Calu3 (cell line): Measurements from ENCODE around the gene RNLS. TPM values are rescaled to one million over a fixed set of nuclear protein-coding genes. Genes with fewer than 3 reads are reported as not detected.
"Not testable (repeated sequence)": the region's sequence is repeated elsewhere in the genome, so short reads cannot be mapped to it uniquely, and the experiment has no call there.

Source experiments
- BruUV-seq: library from RNA; stranded (reverse); fragments of 400-500 nt; replicated peaks from 2 replicates; lab custom pipeline; 2021; lab: Mats Ljungman, UMichigan
- CTCF ChIA-PET: fragments of 300-600 bp; sonication (Branson Sonifier 250); formaldehyde crosslinking; loops from one replicate; lab custom pipeline; 2022; ENCODE audit warnings: antibody characterized with exemption; lab: Charles Lee
- DNase-seq: peaks from one replicate; pipeline ENCODE4 v3.0.0; 2022
- H3K27ac Mint-ChIP-seq: one replicate; pipeline ENCODE4 v1.8.0; 2022; ENCODE audit warnings: mixed read lengths; ENCODE audit not compliant: unreplicated experiment
- H3K27me3 Mint-ChIP-seq: one replicate; pipeline ENCODE4 v1.8.0; 2022; ENCODE audit warnings: mixed read lengths; ENCODE audit not compliant: unreplicated experiment
- H3K36me3 Mint-ChIP-seq: one replicate; pipeline ENCODE4 v1.8.0; 2022; ENCODE audit warnings: mild to moderate bottlenecking, moderate library complexity, mixed read lengths; ENCODE audit not compliant: insufficient read depth, unreplicated experiment
- H3K4me1 Mint-ChIP-seq: one replicate; pipeline ENCODE4 v1.8.0; 2022; ENCODE audit warnings: mild to moderate bottlenecking, low read depth, mixed read lengths; ENCODE audit not compliant: unreplicated experiment
- H3K4me3 Mint-ChIP-seq: one replicate; pipeline ENCODE4 v1.8.0; 2022; ENCODE audit warnings: mild to moderate bottlenecking, low read depth, moderate library complexity, mixed read lengths; ENCODE audit not compliant: unreplicated experiment
- H3K9me3 Mint-ChIP-seq: one replicate; pipeline ENCODE4 v1.8.0; 2022; ENCODE audit warnings: low read depth, mixed read lengths; ENCODE audit not compliant: unreplicated experiment
- intact Hi-C: fragments of 100-400 bp; cut with micrococcal nuclease; formaldehyde crosslinking; loops from one replicate; pipeline ENCODE4 v1.10.0; 2022; ENCODE audit not compliant: unreplicated experiment
- total RNA-seq: library from RNA; stranded (reverse); gene quantifications from 2 replicates; pipeline ENCODE4 v1.2.3, GENCODE V29; 2022
- TF ChIP-seq, protein P1 (sequence below): fragments of 200-600 bp; IDR thresholded peaks from one replicate; pipeline ENCODE4 v1.8.0; 2022; ENCODE audit warnings: antibody characterized with exemption; ENCODE audit not compliant: unreplicated experiment

RNLS gene
- total RNA-seq, 1 experiment from 2014 or later = 6.3 TPM

DNA sequence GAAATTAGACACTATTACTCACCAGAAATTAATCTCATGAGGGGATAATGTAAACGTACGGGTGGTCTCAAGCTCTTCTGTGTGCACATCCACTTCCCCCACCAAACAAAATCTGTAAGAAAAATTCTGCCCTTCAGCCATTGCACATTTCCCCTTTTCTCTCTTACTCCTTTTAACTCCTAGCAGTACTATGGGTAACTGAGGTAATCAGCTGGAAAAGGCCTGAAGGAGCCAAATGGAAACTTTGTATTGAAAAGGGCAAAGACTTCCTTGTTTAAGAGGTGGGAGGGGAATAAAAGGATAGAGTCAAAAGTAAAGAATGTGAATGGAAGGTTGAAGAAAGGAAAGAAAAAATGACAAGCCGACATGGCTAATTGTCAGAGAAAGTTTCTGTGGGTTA is 273.8 kb downstream of the RNLS start:
- Mint-ChIP-seq H3K36me3 (no peaks in the 10 kb centered on the region), H3K4me3 (no peak overlapping the region), H3K4me1 (no peaks in the 10 kb centered on the region), H3K27ac (no peak overlapping the region), H3K27me3 (no peaks in the 10 kb centered on the region), H3K9me3 (peaks cover 3% of the 10 kb centered on the region)
- CTCF ChIA-PET = no interaction called here
- TF ChIP-seq, protein P1, sequence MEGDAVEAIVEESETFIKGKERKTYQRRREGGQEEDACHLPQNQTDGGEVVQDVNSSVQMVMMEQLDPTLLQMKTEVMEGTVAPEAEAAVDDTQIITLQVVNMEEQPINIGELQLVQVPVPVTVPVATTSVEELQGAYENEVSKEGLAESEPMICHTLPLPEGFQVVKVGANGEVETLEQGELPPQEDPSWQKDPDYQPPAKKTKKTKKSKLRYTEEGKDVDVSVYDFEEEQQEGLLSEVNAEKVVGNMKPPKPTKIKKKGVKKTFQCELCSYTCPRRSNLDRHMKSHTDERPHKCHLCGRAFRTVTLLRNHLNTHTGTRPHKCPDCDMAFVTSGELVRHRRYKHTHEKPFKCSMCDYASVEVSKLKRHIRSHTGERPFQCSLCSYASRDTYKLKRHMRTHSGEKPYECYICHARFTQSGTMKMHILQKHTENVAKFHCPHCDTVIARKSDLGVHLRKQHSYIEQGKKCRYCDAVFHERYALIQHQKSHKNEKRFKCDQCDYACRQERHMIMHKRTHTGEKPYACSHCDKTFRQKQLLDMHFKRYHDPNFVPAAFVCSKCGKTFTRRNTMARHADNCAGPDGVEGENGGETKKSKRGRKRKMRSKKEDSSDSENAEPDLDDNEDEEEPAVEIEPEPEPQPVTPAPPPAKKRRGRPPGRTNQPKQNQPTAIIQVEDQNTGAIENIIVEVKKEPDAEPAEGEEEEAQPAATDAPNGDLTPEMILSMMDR = no peak
- DNase-seq = no peak
- no TSS peak for BruUV-seq
- intact Hi-C loops = no loop called here

DNA sequence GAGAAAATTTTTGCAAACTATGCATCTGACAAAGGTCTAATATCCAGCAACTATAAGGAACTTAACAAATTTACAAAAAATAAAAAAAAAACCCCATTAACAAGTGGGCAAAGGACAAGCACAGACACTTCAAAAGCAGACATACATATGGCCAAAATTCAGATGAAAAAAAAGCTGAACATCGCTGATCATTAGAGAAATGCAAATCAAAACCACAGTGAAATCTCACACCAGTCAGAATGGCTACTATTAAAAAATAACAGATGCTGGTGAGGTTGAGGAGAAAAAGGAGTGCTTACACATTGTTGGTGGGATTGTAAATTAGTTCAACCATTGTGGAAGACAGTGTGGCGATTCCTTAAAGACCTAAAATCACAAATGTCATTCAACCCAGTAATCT is 274.8 kb downstream of the RNLS start:
- DNase-seq, H3K27ac Mint-ChIP-seq, H3K36me3 Mint-ChIP-seq, H3K4me3 Mint-ChIP-seq, CTCF ChIA-PET, H3K4me1 Mint-ChIP-seq, intact Hi-C loops, H3K27me3 Mint-ChIP-seq, BruUV-seq, H3K9me3 Mint-ChIP-seq: not testable (repeated sequence)

DNA sequence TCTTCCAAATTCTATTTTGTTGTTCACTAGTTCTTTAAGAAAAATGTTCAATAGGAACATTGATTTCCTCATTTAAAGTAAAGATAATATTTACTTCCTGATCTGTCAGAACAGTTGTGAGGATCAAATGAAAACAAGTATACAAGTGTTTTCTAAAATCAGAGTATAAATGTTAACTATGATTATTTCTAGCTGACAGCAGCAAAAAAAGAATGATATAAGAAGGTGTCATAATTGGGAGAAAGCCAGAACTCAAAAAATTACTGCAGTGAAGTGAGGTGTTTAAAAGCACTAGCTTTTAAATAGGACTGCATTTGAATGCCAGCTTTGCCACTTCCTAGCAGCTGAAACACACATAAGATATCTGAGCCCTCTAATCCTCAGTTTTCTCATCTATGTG is 283.3 kb downstream of the RNLS start:
- H3K4me1 Mint-ChIP-seq = no peaks in the 10 kb centered on the region
- H3K36me3 Mint-ChIP-seq = no peaks in the 10 kb centered on the region
- no peaks in the 10 kb centered on the region for H3K27me3 Mint-ChIP-seq
- no TSS peak for BruUV-seq
- TF ChIP-seq, protein P1 = no peak
- peaks cover 4% of the 10 kb centered on the region for H3K9me3 Mint-ChIP-seq
- CTCF ChIA-PET = no interaction called here
- DNase-seq = no peak
- no peak overlapping the region for H3K4me3 Mint-ChIP-seq
- intact Hi-C loops = no loop called here
- H3K27ac Mint-ChIP-seq = no peak overlapping the region

DNA sequence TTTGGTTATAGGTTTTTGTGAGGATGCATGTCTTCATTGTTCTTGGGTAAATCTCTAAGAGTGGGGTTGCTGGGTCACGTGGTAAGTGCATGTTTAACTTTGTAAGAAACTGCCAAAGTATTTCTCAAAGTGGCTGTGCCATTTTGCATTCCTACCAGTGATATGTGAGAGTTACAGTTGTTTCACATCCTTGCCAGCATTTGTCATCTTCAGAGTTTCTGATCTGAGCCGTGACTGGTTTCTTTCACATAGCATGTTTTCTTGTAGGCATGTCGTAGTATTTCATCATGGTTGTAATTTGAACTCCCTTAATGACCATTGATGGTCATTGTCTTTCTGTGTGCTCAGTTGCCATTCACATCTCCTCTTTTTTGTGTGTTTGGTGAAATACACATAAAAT is 286.0 kb downstream of the RNLS start:
- Mint-ChIP-seq H3K27me3 (no peaks in the 10 kb centered on the region), H3K36me3 (no peaks in the 10 kb centered on the region), H3K4me3 (no peak overlapping the region), H3K27ac (no peak overlapping the region), H3K9me3 (no peaks in the 10 kb centered on the region), H3K4me1 (no peaks in the 10 kb centered on the region)
- TF ChIP-seq, protein P1 = no peak
- CTCF ChIA-PET = no interaction called here
- no peak for DNase-seq
- intact Hi-C loops = no loop called here
- no TSS peak for BruUV-seq

DNA sequence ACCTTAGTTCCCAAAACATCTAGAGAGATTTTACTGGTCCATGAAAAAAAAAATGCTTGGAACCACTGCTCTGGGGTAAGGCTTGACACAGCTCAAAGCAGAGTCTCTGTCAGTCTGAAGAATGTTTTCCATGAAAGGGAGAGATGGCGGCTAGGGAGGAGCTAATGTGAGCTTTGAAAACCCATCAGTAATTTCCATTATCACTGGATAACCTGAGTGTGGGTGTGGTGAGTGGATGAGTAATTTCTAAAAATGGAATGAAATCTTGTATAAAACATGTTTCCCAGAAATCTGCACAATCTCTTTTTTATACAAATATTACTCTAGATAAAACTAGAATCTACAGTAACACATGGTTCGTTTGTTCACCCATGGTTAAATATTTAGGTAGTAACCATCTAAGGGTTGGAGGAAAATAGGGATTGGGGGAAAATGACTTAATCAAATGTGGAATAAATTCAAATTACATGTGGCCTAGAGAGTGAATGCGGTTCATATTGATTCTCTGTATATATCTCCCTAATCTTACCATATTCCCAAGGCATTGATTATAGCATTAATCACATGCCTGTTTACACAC is 289.4 kb downstream of the RNLS start:
- TF ChIP-seq, protein P1 = no peak
- H3K27ac Mint-ChIP-seq = no peak overlapping the region

More for the DNA sequence above, 289.4 kb downstream of the RNLS start:
- intact Hi-C loops = no loop called here
- CTCF ChIA-PET = no interaction called here
- H3K36me3 Mint-ChIP-seq = no peaks in the 10 kb centered on the region
- no peak for DNase-seq
- H3K9me3 Mint-ChIP-seq = no peaks in the 10 kb centered on the region
- H3K4me1 Mint-ChIP-seq = no peaks in the 10 kb centered on the region
- no peak overlapping the region for H3K4me3 Mint-ChIP-seq
- H3K27me3 Mint-ChIP-seq = no peaks in the 10 kb centered on the region
- no TSS peak for BruUV-seq
